AG04450 (cell line): Measurements from ENCODE around the gene TM9SF1. TPM values are rescaled to one million over a fixed set of nuclear protein-coding genes. Genes with fewer than 3 reads are reported as not detected.
A peak's percentile ranks its signal among the peaks of the same experiment; 100 is the strongest.

Experiments used
- CTCF ChIA-PET: fragments of 300-600, 350-600 bp; formaldehyde crosslinking; extraction: SDS; loops from one replicate; lab custom pipeline; 2022; ENCODE audit warnings: antibody characterized with exemption, inconsistent platforms; lab: Charles Lee
- POLR2A ChIA-PET: fragments of 350-600 bp; formaldehyde crosslinking; extraction: SDS; loops from one replicate; lab custom pipeline; 2021; ENCODE audit warnings: antibody characterized with exemption, inconsistent platforms; lab: Yijun Ruan, JAX
- DNase-seq: peaks from one replicate; pipeline ENCODE4 v3.0.0-alpha.2; 2011; ENCODE audit warnings: low read depth, low spot score
- H3K27ac ChIP-seq: one replicate; pipeline ENCODE4 v1.5.1; 2012; ENCODE audit warnings: low read depth, low read length, control low read depth
- H3K27me3 ChIP-seq: one replicate; pipeline ENCODE4 v1.6.0; 2012; ENCODE audit warnings: low read length; ENCODE audit not compliant: control insufficient read depth, insufficient read depth
- H3K4me3 ChIP-seq: 2 replicates; pipeline ENCODE4 v1.5.1; 2011; ENCODE audit warnings: mild to moderate bottlenecking, low read depth, low read length, control low read depth
- H3K9me3 ChIP-seq: 2 replicates; pipeline ENCODE4 v1.5.1; 2012; ENCODE audit warnings: low read length; ENCODE audit not compliant: control insufficient read depth, insufficient read depth
- CTCF ChIP-seq: IDR thresholded peaks from 2 replicates; pipeline ENCODE4 v1.5.1; 2011; ENCODE audit warnings: low read depth, low read length, control low read depth, inconsistent platforms
- polyA plus RNA-seq: library from polyadenylated mRNA; depleted of rRNA; stranded (reverse); fragments of >200 nt; gene quantifications from 2 replicates; pipeline ENCODE4 v1.2.3, GENCODE V29; 2011

The TM9SF1 gene
- polyA plus RNA-seq, 1 experiment: 44.9 TPM

- no peak for TF ChIP-seq CTCF
- ChIA-PET CTCF (interaction anchor here (0.9 to 2.0 kb wide), 2 partner anchors 19 to 154 kb away, joined by 3 to 6 read pairs; partner anchors contain the start of gene IRF9), POLR2A (interaction anchor here (0.6 to 1.4 kb wide), 5 partner anchors 8 to 191 kb away, joined by 3 to 4 read pairs (median 3); partner anchors contain the start of genes CHMP4A, DHRS4L2 and IPO4)
- peak; percentile 27 for DNase-seq
- H3K9me3 ChIP-seq: no peaks in the 10 kb centered on the region
- H3K27me3 ChIP-seq: no peaks in the 10 kb centered on the region
- H3K27ac ChIP-seq: peak overlapping the region; percentile 61
- no peak overlapping the region for H3K4me3 ChIP-seq
These were observed 15.1 kb downstream of the TM9SF1 start for GRCh38 chr14:24179961-24180796.

DNA sequence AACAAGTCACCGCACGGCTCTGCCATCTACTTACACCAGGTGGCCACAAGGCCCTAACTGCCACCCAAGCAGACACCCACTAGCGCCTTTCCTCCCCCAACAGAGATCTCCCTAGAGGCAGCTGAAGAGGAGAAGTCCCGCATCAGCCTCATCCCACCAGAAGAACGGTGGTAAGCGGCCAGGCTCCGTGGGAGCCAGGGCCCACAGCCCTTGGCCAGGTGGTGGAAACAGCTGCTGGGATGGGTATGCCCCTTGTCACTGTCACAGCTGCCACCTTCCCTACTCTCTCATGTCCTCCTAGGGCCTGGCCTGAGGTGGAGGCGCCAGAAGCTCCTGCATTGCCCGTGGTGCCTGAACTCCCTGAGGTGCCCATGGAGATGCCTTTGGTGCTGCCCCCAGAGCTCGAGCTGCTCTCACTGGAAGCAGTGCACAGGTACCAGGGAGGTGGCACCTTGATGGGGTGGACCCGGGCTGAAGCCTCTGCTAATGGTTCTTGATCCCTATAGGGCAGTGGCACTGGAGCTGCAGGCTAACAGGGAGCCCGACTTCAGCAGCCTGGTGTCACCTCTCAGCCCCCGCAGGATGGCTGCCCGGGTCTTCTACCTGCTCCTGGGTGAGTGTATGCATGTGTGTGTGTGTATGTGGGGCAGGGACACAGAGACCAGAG, 15.8 kb downstream of the TM9SF1 start:
- H3K27me3 ChIP-seq: no peaks in the 10 kb centered on the region
- no peaks in the 10 kb centered on the region for H3K9me3 ChIP-seq
- ChIA-PET CTCF (interaction anchor here (0.9 to 2.0 kb wide), 2 partner anchors 18 to 155 kb away, joined by 3 to 6 read pairs; partner anchors contain the start of gene IRF9), POLR2A (interaction anchor here (0.6 to 1.4 kb wide), 4 partner anchors 9 to 191 kb away, joined by 3 to 4 read pairs (median 4); partner anchors contain the start of genes CHMP4A, DHRS4L2 and IPO4)
- H3K27ac ChIP-seq: peak overlapping the region; percentile 61
- DNase-seq: no peak
- no peak overlapping the region for H3K4me3 ChIP-seq
- no peak for TF ChIP-seq CTCF

DNA sequence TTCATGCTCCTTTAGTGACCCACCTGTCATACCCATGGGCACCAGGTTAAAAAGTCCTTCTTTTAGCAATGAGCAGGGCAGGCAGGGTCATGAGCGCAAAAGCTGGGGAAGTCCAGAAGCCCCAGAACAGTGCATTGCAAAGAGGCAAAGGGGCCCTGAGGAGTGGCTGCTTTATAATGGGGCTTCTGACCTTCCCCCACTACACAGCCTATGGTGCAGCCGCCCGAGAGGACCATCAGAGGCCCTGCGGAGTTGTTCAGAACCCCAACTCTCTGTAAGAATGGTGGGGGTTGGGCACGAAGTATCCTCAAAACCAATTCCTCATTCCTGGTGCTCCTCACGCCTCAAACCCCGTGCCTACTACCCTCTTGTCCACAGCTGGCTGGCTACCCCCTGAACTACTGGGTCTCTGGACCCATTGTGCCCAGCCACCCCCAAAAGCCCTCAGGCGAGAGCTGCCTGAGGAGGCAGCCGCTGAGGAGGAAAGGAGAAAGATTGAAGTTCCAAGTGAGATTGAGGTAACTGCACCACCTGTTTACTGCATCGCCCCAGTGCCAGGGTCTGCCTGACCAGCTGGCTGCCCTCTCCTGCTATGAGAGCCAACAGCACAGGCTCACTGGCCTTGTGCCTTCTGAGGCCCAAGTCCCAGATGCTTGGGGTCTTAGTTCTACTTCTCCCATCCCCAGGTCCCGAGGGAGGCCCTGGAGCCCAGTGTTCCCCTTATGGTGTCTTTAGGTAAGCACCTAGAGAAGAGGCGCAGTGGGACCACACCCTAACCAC, 16.7 kb downstream of the TM9SF1 start:
- H3K4me3 ChIP-seq: no peak overlapping the region
- no peak for DNase-seq
- no peaks in the 10 kb centered on the region for H3K27me3 ChIP-seq
- CTCF ChIA-PET: no interaction called here
- POLR2A ChIA-PET: no interaction called here
- H3K9me3 ChIP-seq: no peaks in the 10 kb centered on the region
- no peak overlapping the region for H3K27ac ChIP-seq
- no peak for TF ChIP-seq CTCF

DNA sequence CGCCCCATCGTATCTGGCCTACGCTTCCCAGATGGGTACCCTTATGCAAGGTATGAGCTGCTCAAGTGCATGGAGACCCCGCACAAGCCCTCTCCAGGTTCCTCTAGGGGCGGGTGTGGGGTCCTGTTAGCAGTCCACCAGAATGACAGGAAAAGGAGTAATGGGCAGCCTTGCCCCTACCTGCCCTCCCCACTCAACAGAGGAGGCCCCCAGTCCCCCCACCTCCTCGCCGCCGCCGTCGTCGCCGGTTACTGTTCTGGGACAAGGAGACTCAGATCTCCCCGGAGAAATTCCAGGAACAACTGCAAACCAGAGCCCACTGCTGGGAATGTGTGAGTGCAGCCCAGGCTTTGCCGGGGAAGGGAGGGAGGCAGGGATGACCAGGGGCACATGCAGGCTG, 17.4 kb downstream of the TM9SF1 start:
- H3K9me3 ChIP-seq: no peaks in the 10 kb centered on the region
- no peaks in the 10 kb centered on the region for H3K27me3 ChIP-seq
- CTCF ChIA-PET: no interaction called here
- POLR2A ChIA-PET: interaction anchor here (0.7 to 1.1 kb wide), 2 partner anchors 17 to 37 kb away, joined by 3 read pairs; partner anchors contain the start of genes EMC9 and IRF9
- DNase-seq: no peak
- no peak for TF ChIP-seq CTCF
- no peak overlapping the region for H3K27ac ChIP-seq
- H3K4me3 ChIP-seq: no peak overlapping the region
